ENCODE measurements around the gene CHMP4B. TPM values are rescaled to one million over a fixed set of nuclear protein-coding genes. Genes with fewer than 3 reads are reported as not detected.

CHMP4B gene
- total and polyA plus RNA-seq, 4 donors = 91.6 to 162 (median 120) TPM

DNA sequence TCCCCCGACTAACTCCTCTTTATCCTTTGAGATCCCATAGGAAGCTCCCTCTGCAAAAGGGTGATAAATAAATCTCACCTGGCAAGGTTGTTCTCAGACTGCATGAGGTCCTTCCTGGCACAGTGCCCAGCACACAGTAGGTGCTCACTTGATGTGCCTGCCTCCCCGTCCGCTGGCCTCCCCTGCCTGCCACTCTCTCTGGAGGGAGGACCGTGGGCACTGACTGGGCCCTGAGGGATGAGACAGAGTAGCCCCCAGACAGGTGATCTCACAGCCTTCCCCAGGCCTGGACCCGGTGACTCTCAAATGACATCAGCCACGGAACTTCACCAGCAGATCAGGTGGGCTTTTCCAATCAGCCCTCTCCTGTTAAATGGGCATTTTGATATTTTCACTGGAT, 57.4 kb downstream of the CHMP4B start:
- H3K4me1 ChIP-seq (ENCODE audit: control insufficient read depth in 5 of 5, insufficient read depth in 5 of 5, low read length in 5 of 5) = peaks cover 0 to 7% (median 3%) of the 10 kb centered on the region in 5 donors
- H3K27me3 ChIP-seq (ENCODE audit: control insufficient read depth in 3 of 3, insufficient read depth in 3 of 3, low read length in 2 of 3) = no peaks in the 10 kb centered on the region
- H3K27ac ChIP-seq (ENCODE audit: low read depth in 1 of 2, low read length in 1 of 2) = no peak overlapping the region
- H3K9ac ChIP-seq (ENCODE audit: insufficient read depth in 1 of 2, low read length in 2 of 2) = no peak overlapping the region
- no peak for ATAC-seq (ENCODE audit: insufficient read depth, low FRiP score)
- DNase-seq = no peak
- no peaks in the 10 kb centered on the region for H3K9me3 ChIP-seq (ENCODE audit: control insufficient read depth in 4 of 4, insufficient read depth in 3 of 4, low read length in 3 of 4)
- H3K4me3 ChIP-seq = no peak overlapping the region
- 88 to 91% methylated on average over 6 of the region's 6 CpGs for WGBS, 2 donors
- TF ChIP-seq CTCF (IDR thresholded peaks at IDR 0.05; ENCODE audit: control extremely low read depth, extremely low read depth) = no peak
- H3K36me3 ChIP-seq (ENCODE audit: control insufficient read depth in 4 of 4, insufficient read depth in 4 of 4, low read length in 4 of 4) = no peaks in the 10 kb centered on the region

DNA sequence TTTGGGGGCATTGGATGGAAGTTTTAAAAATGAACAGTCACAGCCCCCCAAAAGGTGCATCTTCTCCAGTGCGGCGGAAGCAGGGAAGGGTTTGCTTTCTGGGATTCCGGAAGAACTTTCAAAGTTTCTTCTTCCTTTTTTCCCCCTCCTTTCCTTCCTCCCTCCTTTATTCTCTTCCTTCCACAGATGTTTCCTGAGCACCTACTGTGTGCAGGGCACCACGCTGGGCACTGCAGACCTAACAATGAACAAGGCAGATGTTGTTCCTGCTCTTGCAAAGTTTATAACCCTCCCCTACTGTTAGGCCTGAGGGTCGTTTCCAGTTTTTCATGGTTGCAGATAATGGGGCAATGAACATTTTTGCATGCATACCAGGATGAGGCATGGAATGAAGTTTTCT, 58.1 kb downstream of the CHMP4B start:
- Histone ChIP-seq H3K9ac (ENCODE audit: insufficient read depth in 1 of 2, low read length in 2 of 2) (no peak overlapping the region), H3K27ac (ENCODE audit: low read depth in 1 of 2, low read length in 1 of 2) (no peak overlapping the region), H3K9me3 (ENCODE audit: control insufficient read depth in 4 of 4, insufficient read depth in 3 of 4, low read length in 3 of 4) (no peaks in the 10 kb centered on the region), H3K27me3 (ENCODE audit: control insufficient read depth in 3 of 3, insufficient read depth in 3 of 3, low read length in 2 of 3) (no peaks in the 10 kb centered on the region), H3K4me1 (ENCODE audit: control insufficient read depth in 5 of 5, insufficient read depth in 5 of 5, low read length in 5 of 5) (peaks cover 0 to 7% (median 0%) of the 10 kb centered on the region in 5 donors), H3K36me3 (ENCODE audit: control insufficient read depth in 4 of 4, insufficient read depth in 4 of 4, low read length in 4 of 4) (no peaks in the 10 kb centered on the region), H3K4me3 (no peak overlapping the region)
- no peak for TF ChIP-seq CTCF (IDR thresholded peaks at IDR 0.05; ENCODE audit: control extremely low read depth, extremely low read depth)
- DNase-seq (no peak), ATAC-seq (ENCODE audit: insufficient read depth, low FRiP score) (no peak)
- 84 to 85% methylated on average over 5 of the region's 5 CpGs for WGBS, 2 donors

DNA sequence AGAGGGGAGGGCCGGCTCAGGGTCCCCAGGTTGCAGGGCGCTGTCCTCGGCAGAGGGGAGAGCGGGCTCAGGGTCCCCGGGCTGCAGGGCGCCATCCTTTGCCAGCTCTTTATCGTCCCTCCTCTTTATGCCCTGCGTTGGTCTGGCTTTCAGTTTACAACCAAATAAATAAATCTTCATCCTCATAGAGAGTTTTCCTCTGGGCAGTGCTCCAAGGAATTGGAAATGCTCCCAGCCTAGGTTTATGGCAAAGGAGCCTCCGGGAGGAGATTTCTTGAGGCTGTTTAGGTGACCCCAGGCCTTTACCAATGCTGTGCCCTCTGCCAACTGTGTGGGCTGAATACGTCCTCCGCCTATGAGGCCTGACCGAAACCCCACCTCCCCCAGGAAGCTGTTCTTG, 60.2 kb downstream of the CHMP4B start:
- no peak for TF ChIP-seq CTCF (IDR thresholded peaks at IDR 0.05; ENCODE audit: control extremely low read depth, extremely low read depth)
- no peak overlapping the region for H3K27ac ChIP-seq (ENCODE audit: low read depth in 1 of 2, low read length in 1 of 2)
- no peaks in the 10 kb centered on the region for H3K27me3 ChIP-seq (ENCODE audit: control insufficient read depth in 3 of 3, insufficient read depth in 3 of 3, low read length in 2 of 3)
- H3K4me1 ChIP-seq (ENCODE audit: control insufficient read depth in 5 of 5, insufficient read depth in 5 of 5, low read length in 5 of 5) = peaks cover 0 to 7% (median 0%) of the 10 kb centered on the region in 5 donors
- ATAC-seq (ENCODE audit: insufficient read depth, low FRiP score) (no peak), DNase-seq (peak in 2 of 3 donors; percentile 35 to 71)
- WGBS, 2 donors = 53 to 77% methylated on average over 12 of the region's 12 CpGs
- H3K9ac ChIP-seq (ENCODE audit: insufficient read depth in 1 of 2, low read length in 2 of 2) = no peak overlapping the region
- H3K9me3 ChIP-seq (ENCODE audit: control insufficient read depth in 4 of 4, insufficient read depth in 3 of 4, low read length in 3 of 4) = no peaks in the 10 kb centered on the region
- H3K36me3 ChIP-seq (ENCODE audit: control insufficient read depth in 4 of 4, insufficient read depth in 4 of 4, low read length in 4 of 4) = no peaks in the 10 kb centered on the region
- no peak overlapping the region for H3K4me3 ChIP-seq

DNA sequence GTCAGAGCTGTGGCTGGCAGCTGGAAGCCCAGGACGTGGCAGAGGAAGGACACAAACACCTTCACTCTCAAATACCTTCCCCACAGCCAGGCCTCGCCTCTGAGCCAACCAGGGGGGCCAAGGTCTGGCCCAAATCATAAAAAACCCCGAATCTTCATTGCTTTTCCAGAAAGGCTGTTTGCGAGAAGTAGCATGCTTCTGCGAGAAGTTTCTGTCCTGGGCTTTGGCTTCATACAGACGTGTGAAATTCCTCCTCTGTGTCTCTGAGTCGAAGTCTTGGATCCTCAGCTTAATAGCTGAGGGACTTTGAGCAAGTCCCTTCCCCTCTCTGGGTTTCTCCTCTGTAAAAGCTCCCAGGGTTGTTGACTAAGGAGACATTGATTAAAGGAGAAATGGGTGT, 63.0 kb downstream of the CHMP4B start:
- Histone ChIP-seq H3K36me3 (ENCODE audit: control insufficient read depth in 4 of 4, insufficient read depth in 4 of 4, low read length in 4 of 4) (no peaks in the 10 kb centered on the region), H3K27ac (ENCODE audit: low read depth in 1 of 2, low read length in 1 of 2) (no peak overlapping the region), H3K9me3 (ENCODE audit: control insufficient read depth in 4 of 4, insufficient read depth in 3 of 4, low read length in 3 of 4) (peaks cover 0 to 6% (median 2%) of the 10 kb centered on the region in 4 donors), H3K4me1 (ENCODE audit: control insufficient read depth in 5 of 5, insufficient read depth in 5 of 5, low read length in 5 of 5) (peaks cover 0 to 7% (median 0%) of the 10 kb centered on the region in 5 donors), H3K9ac (ENCODE audit: insufficient read depth in 1 of 2, low read length in 2 of 2) (no peak overlapping the region), H3K27me3 (ENCODE audit: control insufficient read depth in 3 of 3, insufficient read depth in 3 of 3, low read length in 2 of 3) (no peaks in the 10 kb centered on the region), H3K4me3 (no peak overlapping the region)
- DNase-seq (no peak), ATAC-seq (ENCODE audit: insufficient read depth, low FRiP score) (no peak)
- TF ChIP-seq CTCF (IDR thresholded peaks at IDR 0.05; ENCODE audit: control extremely low read depth, extremely low read depth) = no peak
- 76 to 83% methylated on average over 7 of the region's 7 CpGs for WGBS, 2 donors
